ENCODE data around the gene APRT.
"Not testable (repeated sequence)": the region's sequence is repeated elsewhere in the genome, so short reads cannot be mapped to it uniquely, and the experiment has no call there.

The APRT gene

GRCh38 chr16:88785106-88785924 is 26.4 kb downstream of the APRT start, which contains the start of gene PIEZO1:
Gene PIEZO1, minus strand, starts transcription at chr16:88785220. Its CDS starts 256 bp downstream, at chr16:88784964.
- peak; percentile 80 to 82 for DNase-seq

- DNase-seq = no peak
These were observed 26.9 kb downstream of the APRT start for GRCh38 chr16:88784856-88785105.

GRCh38 chr16:88784074-88784855 is 27.5 kb downstream of the APRT start:
- peak; percentile 52 to 62 for DNase-seq

- DNase-seq = peak in 1 of 2 donors; percentile 17
These were observed 28.2 kb downstream of the APRT start for GRCh38 chr16:88783391-88784073.

DNA sequence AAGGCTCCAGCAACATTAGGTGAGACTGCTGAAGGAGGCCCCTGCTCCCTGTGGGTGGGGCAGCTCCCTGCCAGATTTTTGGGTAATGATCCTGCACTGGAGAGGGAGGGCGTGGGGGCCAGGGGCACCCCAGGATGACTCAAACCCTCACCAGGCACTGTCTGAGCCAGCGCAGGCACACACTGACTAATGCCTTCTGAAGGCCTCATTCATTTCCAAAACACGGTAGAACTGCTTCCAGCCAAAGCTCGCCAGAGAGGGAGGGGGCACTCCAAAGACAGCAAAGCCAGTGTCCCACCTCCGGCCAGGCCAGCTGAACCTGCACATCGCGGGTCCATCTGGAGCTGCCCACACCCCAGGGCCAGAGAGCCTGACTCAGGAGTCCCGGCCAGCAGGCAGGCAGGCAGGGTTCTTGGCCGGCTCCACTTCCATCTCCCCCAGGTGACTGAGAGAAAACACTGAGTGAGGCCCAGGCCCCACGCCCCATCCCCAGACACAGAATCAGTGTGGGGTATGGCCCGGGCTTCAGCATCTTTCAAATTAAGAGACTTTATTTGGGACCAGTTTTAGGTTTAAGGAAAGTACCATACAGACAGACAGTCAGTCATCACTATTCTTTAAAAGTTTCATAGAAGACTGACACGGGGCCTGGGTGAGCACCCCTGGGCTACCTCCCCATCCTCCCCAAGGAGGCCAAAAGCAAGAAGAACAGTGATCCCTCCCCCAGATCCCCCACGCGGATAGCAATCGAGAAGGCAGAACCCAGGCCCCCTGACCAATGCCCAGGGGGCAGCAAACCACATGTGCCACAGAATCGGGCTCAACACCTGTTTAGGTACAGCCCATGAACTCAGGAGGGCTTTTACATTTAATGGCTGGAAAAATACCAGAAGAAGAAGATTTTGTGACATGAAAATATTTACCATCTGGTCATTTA is 29.0 kb downstream of the APRT start:
- peak; percentile 83 to 86 for DNase-seq

DNA sequence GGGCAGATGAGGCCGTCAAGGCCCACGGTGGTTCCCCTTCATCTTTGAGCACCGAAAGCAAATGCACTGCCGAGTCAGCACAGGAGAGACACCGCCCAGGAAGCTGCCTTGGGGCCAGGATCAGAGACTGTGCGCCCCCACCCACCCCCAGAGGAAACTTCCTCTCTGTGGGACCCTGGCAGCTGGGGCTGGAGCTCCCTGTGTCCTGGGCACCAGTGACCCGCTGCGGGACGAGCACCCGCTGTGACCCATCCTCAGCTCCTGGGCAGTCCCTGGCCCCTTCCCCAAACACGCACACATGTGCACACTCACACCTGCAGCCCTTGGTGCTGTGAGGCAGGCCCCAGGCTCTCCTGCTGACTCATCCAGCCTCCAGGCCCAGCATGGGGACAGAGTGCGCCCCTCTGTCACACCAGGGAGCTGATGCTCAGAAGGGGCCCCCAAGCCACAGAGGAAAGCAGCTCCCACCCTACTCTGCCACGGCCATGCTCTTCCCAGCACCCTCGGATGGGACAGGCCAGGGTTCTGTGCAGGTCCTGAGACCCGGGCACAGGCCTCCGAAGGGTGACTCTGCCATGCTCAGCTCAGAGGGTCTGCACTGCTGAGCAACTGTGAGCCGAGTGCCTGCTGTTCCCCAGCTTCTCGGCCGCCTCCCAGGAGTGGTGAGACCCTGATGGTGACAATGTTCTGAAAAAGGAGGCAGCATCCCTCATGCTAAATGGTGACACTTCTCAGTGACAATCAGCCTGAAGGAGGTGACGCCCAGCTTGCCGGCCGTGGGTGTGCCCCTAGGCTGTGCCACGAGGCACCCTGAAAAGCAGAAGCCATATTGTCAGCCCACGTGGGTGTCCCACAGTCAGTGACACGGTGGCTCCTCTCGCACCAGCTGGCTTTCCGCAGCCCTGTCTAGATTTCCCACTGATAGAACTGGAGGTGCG is 30.3 kb downstream of the APRT start:
- DNase-seq = peak; percentile 74 to 77

- no peak for DNase-seq
These were observed 31.3 kb downstream of the APRT start for GRCh38 chr16:88780142-88781062.

DNA sequence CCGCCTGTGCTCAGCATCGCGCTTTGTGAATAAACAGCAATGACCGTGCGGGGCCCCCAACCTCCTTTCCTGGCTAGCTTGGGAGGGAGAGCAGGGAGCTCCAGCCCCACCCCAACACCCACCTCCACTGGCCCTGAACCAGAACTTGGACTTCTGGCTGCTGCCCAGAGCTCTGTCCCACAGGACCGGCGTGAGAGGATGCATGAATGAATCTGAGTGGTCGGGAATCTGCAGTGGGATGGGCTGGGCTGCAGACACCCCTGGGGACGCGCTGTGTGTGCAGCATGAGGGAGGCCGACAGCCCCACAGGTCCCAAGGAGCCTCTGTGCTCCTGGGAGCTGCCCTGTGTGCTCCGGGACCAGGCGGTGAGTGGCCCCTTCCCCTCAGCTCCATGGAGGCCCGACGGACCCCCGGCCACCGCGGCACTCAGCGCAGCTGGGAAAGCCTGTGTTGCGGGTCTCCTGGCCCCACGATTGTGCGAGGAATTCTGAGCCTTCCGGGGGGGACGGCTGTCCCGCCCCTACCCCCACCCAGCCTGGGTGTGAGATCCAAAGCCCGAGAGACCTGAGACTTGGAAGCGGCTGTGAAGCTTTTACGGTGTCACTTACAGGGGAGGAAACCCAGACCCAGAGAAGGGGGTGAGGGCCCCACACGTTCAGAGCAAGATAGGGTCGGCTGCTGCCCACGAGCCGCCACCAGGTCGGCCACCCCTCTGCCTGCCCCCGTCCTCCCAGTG is 32.2 kb downstream of the APRT start:
- no peak for DNase-seq

- no peak for DNase-seq
These were observed 33.1 kb downstream of the APRT start for GRCh38 chr16:88778541-88779065.

DNA sequence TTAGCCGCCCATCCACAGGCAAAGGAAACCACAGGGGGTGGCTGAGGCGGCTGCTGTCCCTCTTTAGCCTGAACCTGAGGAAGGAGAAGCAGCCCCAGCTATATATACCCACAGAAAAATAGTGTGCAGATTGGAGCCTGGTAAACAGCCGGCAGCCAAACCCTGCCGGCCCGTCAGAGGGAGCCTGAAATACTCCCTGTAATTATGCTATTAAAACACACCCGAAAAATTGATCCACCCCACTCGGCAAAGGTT is 33.5 kb downstream of the APRT start:
- DNase-seq = no peak

DNA sequence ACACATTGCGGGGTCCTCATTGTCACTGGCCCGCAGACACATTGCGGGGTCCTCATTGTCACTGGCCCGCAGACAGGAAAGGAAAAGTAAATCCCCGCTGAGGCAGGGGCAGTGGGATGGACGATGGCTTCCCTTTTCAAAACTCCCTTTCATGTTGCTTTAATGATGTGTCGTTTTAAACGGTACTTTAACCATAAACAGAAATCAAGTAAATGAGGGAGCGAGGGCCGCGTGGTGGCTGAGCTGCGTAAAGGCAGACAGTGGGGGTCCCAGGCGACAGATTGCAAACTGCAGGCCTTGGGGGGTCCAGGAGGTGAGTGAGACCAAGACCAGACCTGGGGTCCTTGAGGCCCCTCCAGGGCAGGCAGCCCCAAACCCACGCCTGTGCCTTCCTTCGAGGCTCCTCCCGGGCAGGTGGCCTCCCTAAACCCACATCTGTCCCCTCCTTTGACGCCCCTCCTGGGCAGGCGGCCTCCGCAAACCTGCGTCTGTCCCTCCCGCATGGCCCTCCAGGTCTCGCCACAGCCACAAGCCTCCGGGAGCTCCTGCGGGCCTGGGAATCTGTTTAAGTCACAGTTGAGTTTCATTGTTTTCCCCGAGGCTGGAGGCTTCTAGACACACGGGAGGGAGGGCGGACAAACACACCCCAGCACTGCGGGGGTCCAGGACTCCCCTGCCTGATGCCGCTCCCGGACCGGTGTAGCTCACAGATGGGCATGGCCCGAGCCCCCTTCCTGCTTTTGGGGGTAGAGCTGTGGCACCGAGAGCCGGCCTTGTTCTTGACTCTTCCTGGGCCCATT is 34.1 kb downstream of the APRT start:
- no peak for DNase-seq

GRCh38 chr16:88775825-88776224 is 35.9 kb downstream of the APRT start:
- DNase-seq = no peak

DNA sequence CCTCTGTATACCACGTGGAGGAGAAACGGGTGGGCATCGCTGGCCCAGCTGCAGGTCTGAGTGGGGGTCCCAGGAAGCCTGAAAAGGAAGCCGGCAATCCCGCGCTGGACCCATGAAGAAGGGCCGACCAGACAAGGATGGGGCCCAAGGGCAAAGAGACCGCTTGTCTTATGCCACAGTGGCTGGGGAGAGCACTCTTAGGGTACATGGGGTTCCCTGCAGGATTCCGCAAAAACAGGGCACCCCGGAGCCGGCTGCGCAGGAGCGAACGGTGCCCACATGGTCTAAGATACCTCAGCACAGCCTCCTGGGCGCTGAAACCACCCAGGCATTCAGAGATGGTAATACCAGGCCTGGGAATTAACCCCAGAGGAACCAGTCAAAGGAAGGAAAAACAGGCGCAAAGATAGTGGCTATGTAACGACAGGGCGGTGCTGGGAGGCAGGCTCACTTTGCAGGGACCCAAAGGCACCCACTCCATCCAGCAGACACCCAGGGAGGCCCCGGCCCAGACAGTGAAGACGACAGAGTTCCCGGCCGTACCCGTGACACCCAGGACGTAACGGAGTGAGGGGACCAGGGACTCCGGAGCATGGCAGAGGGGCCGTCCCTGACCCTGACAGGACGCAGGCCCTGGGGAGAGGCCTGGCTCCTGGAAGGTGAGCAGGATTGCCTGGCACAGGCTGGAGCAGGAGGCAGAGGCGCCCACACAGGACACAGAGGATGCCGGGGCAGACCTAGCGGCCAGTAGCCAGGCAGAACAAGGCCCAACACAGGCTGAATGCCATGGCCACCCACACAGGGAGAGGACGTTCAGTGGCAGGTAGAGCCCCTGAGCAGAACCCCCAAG is 37.0 kb downstream of the APRT start:
- no peak for DNase-seq

GRCh38 chr16:88773812-88774291 is 37.9 kb downstream of the APRT start:
- DNase-seq = peak in 1 of 2 donors; percentile 26

DNA sequence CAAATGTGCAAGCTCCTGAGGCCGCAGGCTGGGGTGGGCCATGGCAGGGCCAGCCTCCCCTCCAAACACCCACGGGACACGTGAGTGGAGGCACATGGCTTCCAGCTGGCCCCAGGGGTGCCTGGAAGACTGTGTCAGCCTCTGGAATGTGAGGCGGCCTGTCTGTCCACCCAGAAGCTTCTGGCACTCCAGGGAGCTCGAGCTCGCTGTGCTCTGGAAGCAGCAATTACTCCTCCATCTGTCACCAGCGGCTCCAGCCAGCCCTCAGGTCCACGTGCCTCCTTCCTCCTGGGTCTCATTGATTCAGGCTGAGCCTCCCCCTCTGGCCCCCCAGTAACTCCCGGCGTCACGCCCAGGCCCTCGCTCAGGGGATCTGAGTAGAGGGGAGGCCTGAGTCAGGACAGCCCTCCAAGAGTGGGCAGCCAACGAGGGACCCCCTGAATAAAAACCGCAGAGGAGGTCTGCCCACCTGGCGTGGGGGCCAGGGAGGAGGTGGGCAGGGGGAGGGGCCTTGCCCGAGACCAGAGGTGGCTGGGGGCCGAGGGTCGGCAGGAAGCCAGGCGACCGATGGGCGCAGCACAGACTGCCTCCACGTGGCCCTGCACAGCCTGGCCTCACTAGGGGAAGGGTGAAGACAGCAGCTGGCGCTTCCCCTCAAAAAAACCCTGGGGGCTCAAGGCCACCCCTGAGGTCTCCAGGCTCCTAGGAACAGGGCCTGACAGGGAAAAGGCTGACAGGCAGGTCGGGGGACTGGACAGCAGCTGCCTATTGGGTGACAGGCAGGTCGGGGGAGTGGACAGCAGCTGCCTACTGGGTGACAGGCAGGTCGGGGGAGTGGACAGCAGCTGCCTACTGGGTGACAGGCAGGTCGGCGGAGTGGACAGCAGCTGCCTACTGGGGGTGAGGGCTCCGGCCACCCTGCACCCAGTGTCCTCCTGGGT is 38.6 kb downstream of the APRT start:
- DNase-seq = no peak

DNA sequence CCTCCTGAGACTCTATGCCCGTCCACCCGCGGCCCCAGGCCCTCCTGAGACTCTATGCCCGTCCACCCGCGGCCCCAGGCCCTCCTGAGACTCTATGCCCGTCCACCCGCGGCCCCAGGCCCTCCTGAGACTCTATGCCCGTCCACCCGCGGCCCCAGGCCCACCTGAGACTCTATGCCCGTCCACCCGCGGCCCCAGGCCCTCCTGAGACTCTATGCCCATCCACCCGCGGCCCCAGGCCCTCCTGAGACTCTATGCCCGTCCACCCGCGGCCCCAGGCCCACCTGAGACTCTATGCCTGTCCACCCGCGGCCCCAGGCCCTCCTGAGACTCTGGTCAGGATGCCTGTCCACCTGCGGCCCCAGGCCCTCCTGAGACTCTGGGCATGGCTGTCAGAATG is 39.9 kb downstream of the APRT start:
- not testable (repeated sequence) for DNase-seq
